Suprapubic skin (tissue), 4 donors: ENCODE results near the gene DMXL2. TPM values are rescaled to one million over a fixed set of nuclear protein-coding genes. Genes with fewer than 3 reads are reported as not detected.

Experiments
- DNase-seq, 2 donors: peaks; one replicate each; pipeline ENCODE4 v3.0.0-alpha.2; 2019; ENCODE audit warnings: low spot score in 2 of 2
- H3K27ac ChIP-seq: fragments of 200-600 bp; sonication (generic); one replicate; pipeline ENCODE4 v1.5.1; 2019
- H3K27me3 ChIP-seq: fragments of 200-600 bp; sonication (generic); one replicate; pipeline ENCODE4 v1.5.1; 2019
- H3K36me3 ChIP-seq: fragments of 200-600 bp; sonication (generic); one replicate; pipeline ENCODE4 v1.5.1; 2019
- H3K4me1 ChIP-seq: fragments of 200-600 bp; sonication (generic); one replicate; pipeline ENCODE4 v1.5.1; 2019
- H3K4me3 ChIP-seq: fragments of 200-600 bp; sonication (generic); one replicate; pipeline ENCODE4 v1.5.1; 2019; ENCODE audit warnings: mild to moderate bottlenecking
- H3K9me3 ChIP-seq: fragments of 200-600 bp; sonication (generic); one replicate; pipeline ENCODE4 v1.5.1; 2019
- CTCF ChIP-seq, 2 donors: fragments of 200-600 bp in 1 of 2; fragments of 450-650 bp in 1 of 2; sonication (generic) in 1 of 2; IDR thresholded peaks; one replicate each; pipeline ENCODE4 v1.5.1; 2016 to 2019; ENCODE audit warnings: antibody characterized with exemption in 2 of 2, mild to moderate bottlenecking in 1 of 2, moderate library complexity in 1 of 2
- EP300 ChIP-seq: sonication (generic); formaldehyde crosslinking; IDR thresholded peaks from one replicate; pipeline ENCODE4 v1.6.1; 2017; ENCODE audit warnings: antibody characterized with exemption
- POLR2A ChIP-seq, 2 donors: fragments of 450-650 bp; IDR thresholded peaks; one replicate each; pipeline ENCODE4 v1.6.1; 2017; ENCODE audit warnings: antibody characterized with exemption in 2 of 2, mild to moderate bottlenecking in 2 of 2, moderate library complexity in 2 of 2
- POLR2AphosphoS5 ChIP-seq, 3 donors: sonication (generic); formaldehyde crosslinking; IDR thresholded peaks; one replicate each; pipeline ENCODE4 v1.6.1; 2017; ENCODE audit warnings: antibody characterized with exemption in 3 of 3
- WGBS: methylation state at CpG from one replicate; pipeline ENCODE4 v1.1.5; 2018; 5-methylcytosine and 5-hydroxymethylcytosine counted together
- total RNA-seq, 4 donors: library from RNA; depleted of rRNA; stranded (reverse); fragments of >200 nt; gene quantifications; one replicate each; pipeline ENCODE4 v1.1.0, GENCODE V29; 2016

The DMXL2 gene
- total RNA-seq, 4 donors from 2014 or later, result 4.1 to 32.9 (median 8.3) TPM

DNA sequence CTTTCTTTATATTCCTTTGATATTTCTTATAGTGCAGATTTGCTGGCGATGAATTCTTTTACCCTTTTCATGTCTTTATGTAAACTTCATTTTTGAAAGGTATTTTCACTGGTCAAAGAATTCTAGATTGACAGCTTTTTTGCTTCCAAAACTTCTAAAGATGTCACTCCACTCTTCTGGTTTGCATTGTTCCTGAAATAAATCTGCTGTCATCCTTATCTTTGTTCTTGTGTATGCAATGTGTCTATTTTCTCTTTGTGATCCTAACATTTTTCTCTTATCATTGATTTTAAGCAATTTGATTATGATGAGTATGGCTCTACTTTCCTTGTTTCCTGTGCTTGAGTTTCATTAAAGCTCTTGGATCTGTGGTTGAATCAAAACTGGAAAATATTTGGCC is 177.8 kb downstream of the DMXL2 start:
- Histone ChIP-seq H3K4me3 (no peak overlapping the region), H3K27ac (no peak overlapping the region), H3K36me3 (peaks cover 28% of the 10 kb centered on the region), H3K4me1 (no peaks in the 10 kb centered on the region), H3K27me3 (no peaks in the 10 kb centered on the region), H3K9me3 (no peaks in the 10 kb centered on the region)
- no peak for DNase-seq
- no peak for TF ChIP-seq CTCF (IDR thresholded peaks at IDR 0.05)
- TF ChIP-seq POLR2A (IDR thresholded peaks at IDR 0.05), result no peak
- no peak for TF ChIP-seq EP300
- TF ChIP-seq POLR2AphosphoS5 (IDR thresholded peaks at IDR 0.05), result no peak
- WGBS, result 100% methylated on average over 1 of the region's 1 CpG

DNA sequence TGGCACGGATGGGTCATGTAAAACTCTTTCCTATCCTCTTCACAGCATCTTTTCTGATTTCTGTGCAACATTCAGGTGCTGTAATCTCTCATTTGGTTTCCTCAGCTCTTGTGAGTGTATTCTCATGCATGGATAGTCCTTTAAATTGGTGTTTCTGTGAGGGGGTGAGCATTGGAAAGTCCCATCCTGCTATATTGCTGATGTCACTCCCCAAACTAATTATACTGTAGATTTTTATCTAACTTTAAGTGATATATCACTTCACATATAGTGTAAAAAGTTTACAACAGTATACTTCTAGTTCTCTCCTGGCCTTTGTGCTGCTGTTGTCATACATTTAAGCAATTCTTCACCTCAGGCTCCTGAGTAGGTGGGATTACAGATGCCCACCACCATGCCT is 178.5 kb downstream of the DMXL2 start:
- Histone ChIP-seq H3K9me3 (no peaks in the 10 kb centered on the region), H3K27ac (no peak overlapping the region), H3K4me1 (no peaks in the 10 kb centered on the region), H3K4me3 (no peak overlapping the region), H3K27me3 (no peaks in the 10 kb centered on the region), H3K36me3 (peaks cover 26% of the 10 kb centered on the region)
- TF ChIP-seq POLR2A (IDR thresholded peaks at IDR 0.05) (no peak), CTCF (IDR thresholded peaks at IDR 0.05) (no peak)
- no peak for DNase-seq
- 88% methylated on average over 1 of the region's 1 CpG for WGBS

- no peak overlapping the region for H3K27ac ChIP-seq
- H3K4me3 ChIP-seq, result no peak overlapping the region
- no peak for DNase-seq
- peaks cover 18% of the 10 kb centered on the region for H3K36me3 ChIP-seq
- 100% methylated on average over 3 of the region's 4 CpGs for WGBS
- no peaks in the 10 kb centered on the region for H3K4me1 ChIP-seq
- TF ChIP-seq POLR2AphosphoS5 (IDR thresholded peaks at IDR 0.05) (no peak), CTCF (IDR thresholded peaks at IDR 0.05) (no peak), POLR2A (IDR thresholded peaks at IDR 0.05) (no peak), EP300 (no peak)
- no peaks in the 10 kb centered on the region for H3K27me3 ChIP-seq
- no peaks in the 10 kb centered on the region for H3K9me3 ChIP-seq
Observed at GRCh38 chr15:51443282-51443914, 179.2 kb downstream of the DMXL2 start.

GRCh38 chr15:51438526-51438925 is 184.0 kb downstream of the DMXL2 start:
- Histone ChIP-seq H3K4me1 (no peaks in the 10 kb centered on the region), H3K9me3 (no peaks in the 10 kb centered on the region), H3K27ac (no peak overlapping the region), H3K4me3 (no peak overlapping the region), H3K36me3 (no peaks in the 10 kb centered on the region), H3K27me3 (no peaks in the 10 kb centered on the region)
- TF ChIP-seq EP300 (no peak), POLR2A (IDR thresholded peaks at IDR 0.05) (no peak), CTCF (IDR thresholded peaks at IDR 0.05) (no peak)
- DNase-seq, result no peak
- 90% methylated on average over 2 of the region's 2 CpGs for WGBS

- WGBS, result 28% methylated on average over 1 of the region's 1 CpG
- Histone ChIP-seq H3K27ac (no peak overlapping the region), H3K36me3 (no peaks in the 10 kb centered on the region), H3K9me3 (no peaks in the 10 kb centered on the region), H3K4me1 (no peaks in the 10 kb centered on the region), H3K27me3 (no peaks in the 10 kb centered on the region), H3K4me3 (no peak overlapping the region)
- no peak for DNase-seq
- TF ChIP-seq CTCF (IDR thresholded peaks at IDR 0.05) (no peak), POLR2A (IDR thresholded peaks at IDR 0.05) (no peak)
Observed at GRCh38 chr15:51425517-51426040, 197.0 kb downstream of the DMXL2 start.
